SU-DHL-6 (cell line): ENCODE measurements around the gene SNCB.
"Not testable (repeated sequence)": the region's sequence is repeated elsewhere in the genome, so short reads cannot be mapped to it uniquely, and the experiment has no call there.

Experiments used
- H2AFZ ChIP-seq: fragments of 200-600 bp; sonication (generic); 2 replicates; pipeline ENCODE4 v1.6.1; 2014; ENCODE audit warnings: low read depth, mild to moderate bottlenecking, moderate library complexity, mixed read lengths, antibody characterized with exemption, low read length; ENCODE audit not compliant: severe bottlenecking
- H3F3A ChIP-seq: fragments of 200-600 bp; shearing (Covaris generic); 2 replicates; pipeline ENCODE4 v1.6.0; 2016; ENCODE audit warnings: antibody characterized with exemption, mild to moderate bottlenecking; ENCODE audit not compliant: insufficient read depth
- H3K27ac ChIP-seq: fragments of 200-600 bp; sonication (generic); 2 replicates; pipeline ENCODE4 v1.5.1; 2016; ENCODE audit warnings: low read depth, mild to moderate bottlenecking, low read length, moderate library complexity, mixed read lengths
- H3K27me3 ChIP-seq: fragments of 200-600 bp; sonication (generic), shearing (Covaris generic); 2 replicates; pipeline ENCODE4 v1.6.0; 2014; ENCODE audit warnings: mild to moderate bottlenecking, low read length
- H3K36me3 ChIP-seq: fragments of 200-600 bp; sonication (generic); 2 replicates; pipeline ENCODE4 v1.6.1; 2014; ENCODE audit warnings: mild to moderate bottlenecking, low read length, mixed read lengths
- H3K4me2 ChIP-seq: fragments of 300-600, 200-600 bp; shearing (Covaris generic), sonication (generic); 2 replicates; pipeline ENCODE4 v1.6.0; 2014; ENCODE audit warnings: low read length, low read depth, mild to moderate bottlenecking; ENCODE audit not compliant: poor library complexity, severe bottlenecking
- H3K4me3 ChIP-seq: fragments of 200-600 bp; sonication (generic); 2 replicates; pipeline ENCODE4 v1.5.1; 2014; ENCODE audit warnings: antibody characterized with exemption, low read length, mild to moderate bottlenecking, mixed read lengths; ENCODE audit not compliant: insufficient read depth, poor library complexity, severe bottlenecking
- H3K79me2 ChIP-seq: fragments of 200-600 bp; sonication (generic); 2 replicates; pipeline ENCODE4 v1.6.1; 2014; ENCODE audit warnings: mild to moderate bottlenecking, low read length, moderate library complexity; ENCODE audit not compliant: insufficient read depth
- H3K9ac ChIP-seq: fragments of 200-600 bp; sonication (generic); 2 replicates; pipeline ENCODE4 v1.7.0; 2014; ENCODE audit warnings: mild to moderate bottlenecking, low read length
- H3K9me2 ChIP-seq: fragments of 200-600 bp; sonication (generic); replicated peaks from 2 replicates; pipeline ENCODE4 v1.6.1; 2014; ENCODE audit warnings: low read length; ENCODE audit not compliant: insufficient read depth
- H3K9me3 ChIP-seq: fragments of 200-600 bp; sonication (generic); 2 replicates; pipeline ENCODE4 v1.6.1; 2014; ENCODE audit warnings: low read length, mixed read lengths; ENCODE audit not compliant: insufficient read depth
- H4K20me1 ChIP-seq: fragments of 200-600 bp; sonication (generic); 2 replicates; pipeline ENCODE4 v1.6.1; 2014; ENCODE audit warnings: low read depth, mild to moderate bottlenecking, antibody characterized with exemption, low read length, moderate library complexity, mixed read lengths
- EZH2phosphoT487 ChIP-seq: fragments of 200-600 bp; sonication (generic), shearing (Covaris generic); conservative IDR thresholded peaks from 2 replicates; pipeline ENCODE4 v1.6.1; 2018; ENCODE audit warnings: mild to moderate bottlenecking, antibody characterized with exemption, low read length, moderate library complexity, mixed read lengths
- TF ChIP-seq, protein P1 (sequence below): fragments of 200-600 bp; sonication (generic); IDR thresholded peaks from one replicate; pipeline ENCODE4 v1.5.1; 2017; ENCODE audit warnings: antibody characterized with exemption, mild to moderate bottlenecking, low read length, moderate library complexity; ENCODE audit not compliant: insufficient read depth, poor library complexity, severe bottlenecking

Gene SNCB

DNA sequence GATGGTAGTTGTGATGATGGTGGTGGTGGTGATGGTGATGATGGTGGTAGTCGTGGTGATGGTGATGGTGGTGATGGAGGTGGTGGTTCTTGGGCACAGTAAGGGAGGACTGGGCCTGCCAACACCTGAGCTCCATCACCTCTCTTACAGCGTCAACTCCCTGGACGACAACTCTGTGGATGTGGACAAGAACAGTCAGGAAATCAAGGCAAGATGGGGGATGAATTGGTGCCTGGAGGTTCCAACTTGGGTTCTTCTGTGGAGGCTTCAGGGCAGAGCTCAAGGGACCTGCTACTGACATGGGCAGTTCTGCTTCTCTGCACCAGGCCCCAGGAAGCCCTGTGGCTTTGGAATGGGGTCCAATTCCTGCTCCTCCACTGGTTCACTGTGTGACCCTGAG, 37.8 kb downstream of the SNCB start:
- TF ChIP-seq EZH2phosphoT487, result no peak
- TF ChIP-seq, protein P1, sequence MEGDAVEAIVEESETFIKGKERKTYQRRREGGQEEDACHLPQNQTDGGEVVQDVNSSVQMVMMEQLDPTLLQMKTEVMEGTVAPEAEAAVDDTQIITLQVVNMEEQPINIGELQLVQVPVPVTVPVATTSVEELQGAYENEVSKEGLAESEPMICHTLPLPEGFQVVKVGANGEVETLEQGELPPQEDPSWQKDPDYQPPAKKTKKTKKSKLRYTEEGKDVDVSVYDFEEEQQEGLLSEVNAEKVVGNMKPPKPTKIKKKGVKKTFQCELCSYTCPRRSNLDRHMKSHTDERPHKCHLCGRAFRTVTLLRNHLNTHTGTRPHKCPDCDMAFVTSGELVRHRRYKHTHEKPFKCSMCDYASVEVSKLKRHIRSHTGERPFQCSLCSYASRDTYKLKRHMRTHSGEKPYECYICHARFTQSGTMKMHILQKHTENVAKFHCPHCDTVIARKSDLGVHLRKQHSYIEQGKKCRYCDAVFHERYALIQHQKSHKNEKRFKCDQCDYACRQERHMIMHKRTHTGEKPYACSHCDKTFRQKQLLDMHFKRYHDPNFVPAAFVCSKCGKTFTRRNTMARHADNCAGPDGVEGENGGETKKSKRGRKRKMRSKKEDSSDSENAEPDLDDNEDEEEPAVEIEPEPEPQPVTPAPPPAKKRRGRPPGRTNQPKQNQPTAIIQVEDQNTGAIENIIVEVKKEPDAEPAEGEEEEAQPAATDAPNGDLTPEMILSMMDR, result no peak

DNA sequence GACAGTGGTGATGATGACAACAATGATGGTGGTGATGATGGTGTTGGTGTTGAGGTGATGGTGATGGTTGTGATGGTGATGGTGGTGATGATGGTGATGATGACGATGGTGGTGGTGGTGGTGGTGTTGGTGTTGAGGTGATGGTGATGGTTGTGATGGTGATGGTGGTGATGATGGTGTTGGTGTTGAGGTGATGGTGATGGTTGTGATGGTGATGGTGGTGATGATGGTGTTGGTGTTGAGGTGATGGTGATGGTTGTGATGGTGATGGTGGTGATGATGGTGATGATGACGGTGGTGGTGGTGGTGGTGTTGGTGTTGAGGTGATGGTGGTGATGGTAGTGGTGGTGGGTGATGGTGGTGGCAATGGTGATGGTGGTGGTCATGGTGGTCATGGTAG, 38.7 kb downstream of the SNCB start:
- not testable (repeated sequence) for H2AFZ ChIP-seq, H3F3A ChIP-seq, H3K27me3 ChIP-seq, H3K4me3 ChIP-seq, H3K27ac ChIP-seq, H3K79me2 ChIP-seq, H3K9me3 ChIP-seq, H3K9ac ChIP-seq, H3K9me2 ChIP-seq, H3K4me2 ChIP-seq, H3K36me3 ChIP-seq, H4K20me1 ChIP-seq

More for the DNA sequence above, 37.8 kb downstream of the SNCB start:
- Histone ChIP-seq H3K4me2 (no peak overlapping the region), H3K4me3 (no peak overlapping the region), H3K9ac (no peak overlapping the region), H3K79me2 (no peaks in the 10 kb centered on the region), H3F3A (no peaks in the 10 kb centered on the region), H3K9me3 (peaks cover 5% of the 10 kb centered on the region; the same call in 1 of the 2 replicates), H3K27me3 (no peaks in the 10 kb centered on the region), H3K36me3 (no peaks in the 10 kb centered on the region), H3K9me2 (no peaks in the 10 kb centered on the region), H2AFZ (no peak overlapping the region), H4K20me1 (no peaks in the 10 kb centered on the region), H3K27ac (no peak overlapping the region)

DNA sequence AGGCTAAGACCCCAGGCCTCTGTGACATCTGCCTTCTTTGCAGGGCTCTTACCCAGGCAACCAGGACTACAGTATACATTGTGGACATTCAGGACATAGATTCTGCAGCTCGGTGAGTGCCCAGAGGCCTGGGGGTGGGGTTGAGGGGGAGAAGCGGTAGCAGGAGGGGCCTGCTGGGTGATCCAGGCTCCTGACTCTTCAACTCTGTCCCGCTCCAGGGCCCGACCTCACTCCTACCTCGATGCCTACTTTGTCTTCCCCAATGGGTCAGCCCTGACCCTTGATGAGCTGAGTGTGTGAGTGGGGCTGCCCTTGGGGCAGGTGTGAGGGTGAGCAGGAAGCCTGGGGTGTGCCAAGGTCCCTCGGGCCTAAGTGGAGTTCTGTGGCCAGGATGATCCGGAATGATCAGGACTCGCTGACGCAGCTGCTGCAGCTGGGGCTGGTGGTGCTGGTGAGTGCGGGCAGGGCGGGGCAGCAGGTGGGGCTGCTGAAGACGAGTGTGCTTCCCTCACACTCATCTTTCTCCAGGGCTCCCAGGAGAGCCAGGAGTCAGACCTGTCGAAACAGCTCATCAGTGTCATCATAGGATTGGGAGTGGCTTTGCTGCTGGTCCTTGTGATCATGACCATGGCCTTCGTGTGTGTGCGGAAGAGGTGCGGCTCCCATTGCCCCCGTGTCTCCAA, 40.2 kb downstream of the SNCB start:
- H3K9ac ChIP-seq, result no peak overlapping the region
- no peak overlapping the region for H2AFZ ChIP-seq
- H3F3A ChIP-seq, result no peaks in the 10 kb centered on the region
- no peak overlapping the region for H3K27ac ChIP-seq
- H3K9me3 ChIP-seq, result peaks cover 9% of the 10 kb centered on the region; the same call in 1 of the 2 replicates
- H3K79me2 ChIP-seq, result no peaks in the 10 kb centered on the region
- no peaks in the 10 kb centered on the region for H3K27me3 ChIP-seq
- no peaks in the 10 kb centered on the region for H3K36me3 ChIP-seq
- TF ChIP-seq, protein P1, result no peak
- no peak for TF ChIP-seq EZH2phosphoT487
- no peaks in the 10 kb centered on the region for H4K20me1 ChIP-seq
- no peaks in the 10 kb centered on the region for H3K9me2 ChIP-seq
- no peak overlapping the region for H3K4me3 ChIP-seq
- H3K4me2 ChIP-seq, result no peak overlapping the region

DNA sequence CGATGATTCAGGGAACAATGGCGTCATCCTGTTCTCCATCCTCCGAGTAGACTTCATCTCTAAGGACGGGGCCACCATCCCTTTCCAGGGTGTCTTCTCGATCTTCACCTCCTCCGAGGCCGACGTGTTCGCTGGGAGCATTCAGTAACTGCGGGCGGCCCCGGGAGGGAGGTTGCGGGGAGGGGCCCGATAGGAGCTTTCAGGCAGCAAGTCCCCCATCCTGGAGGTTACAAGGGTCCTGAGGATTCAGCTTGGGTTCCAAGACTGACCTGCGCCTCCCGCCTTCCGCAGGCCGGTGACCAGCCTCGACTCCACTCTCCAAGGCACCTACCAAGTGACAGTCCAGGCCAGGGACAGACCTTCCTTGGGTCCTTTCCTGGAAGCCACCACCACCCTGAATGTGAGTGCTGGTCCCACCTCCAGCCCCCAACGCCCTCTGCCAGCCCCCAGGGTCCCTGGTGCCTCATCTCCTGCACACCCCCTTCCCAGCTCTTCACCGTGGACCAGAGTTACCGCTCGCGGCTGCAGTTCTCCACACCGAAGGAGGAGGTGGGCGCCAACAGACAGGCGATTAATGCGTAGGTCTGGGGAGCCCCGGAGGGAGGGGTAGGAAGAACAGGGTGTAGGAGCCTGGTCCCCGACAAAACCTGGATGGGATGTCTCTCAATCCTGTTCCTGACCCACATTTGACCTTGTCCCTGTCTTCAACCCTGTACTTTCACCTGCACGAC, 41.1 kb downstream of the SNCB start:
- Histone ChIP-seq H3K9me3 (peaks cover 16% of the 10 kb centered on the region), H3K4me3 (no peak overlapping the region), H3K4me2 (no peak overlapping the region), H3K9me2 (no peaks in the 10 kb centered on the region), H3K9ac (no peak overlapping the region), H3K79me2 (no peaks in the 10 kb centered on the region), H3K36me3 (no peaks in the 10 kb centered on the region), H3F3A (no peaks in the 10 kb centered on the region), H3K27ac (no peak overlapping the region), H2AFZ (no peak overlapping the region), H4K20me1 (no peaks in the 10 kb centered on the region), H3K27me3 (no peaks in the 10 kb centered on the region)
- TF ChIP-seq, protein P1, result no peak
- TF ChIP-seq EZH2phosphoT487, result no peak
